MM.1S (cell line): ENCODE measurements around the gene NLRP9.

Source experiments
- DNase-seq: peaks from one replicate; pipeline ENCODE4 v3.0.0-alpha.2; 2015
- H2AFZ ChIP-seq: fragments of 300-600 bp; sonication (generic); 2 replicates; pipeline ENCODE4 v1.6.0; 2016; ENCODE audit warnings: antibody characterized with exemption, low read length
- H3F3A ChIP-seq: fragments of 300-600 bp; sonication (generic); 2 replicates; pipeline ENCODE4 v1.6.1; 2016; ENCODE audit warnings: mild to moderate bottlenecking, antibody characterized with exemption, low read length, moderate library complexity, mixed read lengths; ENCODE audit not compliant: insufficient read depth
- H3K27ac ChIP-seq: fragments of 300-600 bp; sonication (generic); 2 replicates; pipeline ENCODE4 v1.5.1; 2016; ENCODE audit warnings: mild to moderate bottlenecking, low read length
- H3K27me3 ChIP-seq: fragments of 300-600 bp; sonication (generic); replicated peaks from 2 replicates; pipeline ENCODE4 v1.6.0; 2016; ENCODE audit warnings: low read length; ENCODE audit not compliant: insufficient read depth
- H3K36me3 ChIP-seq: fragments of 300-600 bp; sonication (generic); replicated peaks from 2 replicates; pipeline ENCODE4 v1.6.1; 2016; ENCODE audit warnings: mild to moderate bottlenecking, low read length, mixed read lengths; ENCODE audit not compliant: insufficient read depth
- H3K4me1 ChIP-seq: fragments of 300-600 bp; sonication (generic); 2 replicates; pipeline ENCODE4 v1.6.1; 2016; ENCODE audit warnings: low read length, mixed read lengths
- H3K4me2 ChIP-seq: fragments of 300-600 bp; sonication (generic); 2 replicates; pipeline ENCODE4 v1.6.0; 2016; ENCODE audit warnings: low read depth, low read length
- H3K4me3 ChIP-seq: fragments of 300-600 bp; sonication (generic); 2 replicates; pipeline ENCODE4 v1.5.1; 2016; ENCODE audit warnings: low read length, mixed read lengths
- H3K79me2 ChIP-seq: fragments of 300-600 bp; sonication (generic); 2 replicates; pipeline ENCODE4 v1.6.1; 2016; ENCODE audit warnings: mixed run types, low read length, mixed read lengths
- H3K9ac ChIP-seq: fragments of 300-600 bp; sonication (generic); 2 replicates; pipeline ENCODE4 v1.6.1; 2016; ENCODE audit warnings: low read length, mixed read lengths
- H3K9me2 ChIP-seq: fragments of 300-600 bp; sonication (generic); replicated peaks from 2 replicates; pipeline ENCODE4 v1.6.1; 2016; ENCODE audit warnings: mild to moderate bottlenecking, low read length, mixed read lengths; ENCODE audit not compliant: insufficient read depth
- H3K9me3 ChIP-seq: fragments of 300-600 bp; sonication (generic); replicated peaks from 2 replicates; pipeline ENCODE4 v1.6.1; 2016; ENCODE audit warnings: mild to moderate bottlenecking, low read length, mixed read lengths; ENCODE audit not compliant: insufficient read depth
- H4K20me1 ChIP-seq: fragments of 300-600 bp; sonication (generic); 2 replicates; pipeline ENCODE4 v1.6.1; 2016; ENCODE audit warnings: mild to moderate bottlenecking, low read length, moderate library complexity, mixed read lengths; ENCODE audit not compliant: insufficient read depth
- EZH2 ChIP-seq: fragments of 300-600 bp; sonication (generic); optimal IDR thresholded peaks from 2 replicates; pipeline ENCODE3; 2017; ENCODE audit warnings: low read depth, mild to moderate bottlenecking, antibody characterized with exemption, low read length, mixed read lengths
- EZH2phosphoT487 ChIP-seq: fragments of 300-600 bp; sonication (generic); IDR thresholded peaks from 2 replicates; pipeline ENCODE4 v1.6.1; 2018; ENCODE audit warnings: antibody characterized with exemption, low read length
- TF ChIP-seq, protein P1 (sequence below): fragments of 300-600 bp; sonication (generic); IDR thresholded peaks from 2 replicates; pipeline ENCODE4 v1.5.1; 2016; ENCODE audit warnings: antibody characterized with exemption, low read length, mixed read lengths

The NLRP9 gene

DNA sequence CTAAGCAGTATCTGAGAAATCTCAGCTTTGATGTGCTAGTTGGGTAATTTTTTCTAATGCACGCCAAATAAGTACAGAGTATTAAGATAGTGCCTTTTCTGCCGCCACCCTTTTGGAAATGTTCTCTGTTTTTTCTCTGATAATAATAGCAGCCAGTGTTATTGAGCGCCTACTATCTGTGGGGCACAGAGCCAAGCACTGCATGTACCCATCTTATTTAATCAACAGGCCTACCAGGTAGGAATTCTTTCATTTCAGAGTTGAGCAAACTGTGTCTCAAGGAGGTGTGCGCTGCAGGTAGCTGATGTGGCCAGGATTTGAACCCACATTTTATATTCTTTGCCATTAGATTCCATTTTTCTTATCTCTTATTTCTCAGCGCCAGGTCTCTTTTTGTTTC is 61.8 kb downstream of the NLRP9 start:
- H3K4me1 ChIP-seq = peaks cover 27% of the 10 kb centered on the region
- peaks cover 85% of the 10 kb centered on the region for H3K79me2 ChIP-seq
- H2AFZ ChIP-seq = no peak overlapping the region
- peak overlapping the region; percentile 55 for H3K4me2 ChIP-seq
- H4K20me1 ChIP-seq = peaks cover 2% of the 10 kb centered on the region; the same call in 1 of the 2 replicates
- no peaks in the 10 kb centered on the region for H3K9me2 ChIP-seq
- H3K27ac ChIP-seq = peak overlapping the region; percentile 87; the same call in 1 of the 2 replicates
- DNase-seq = no peak
- peak overlapping the region; percentile 85; the same call in 1 of the 2 replicates for H3K9ac ChIP-seq
- no peaks in the 10 kb centered on the region for H3K27me3 ChIP-seq
- peak overlapping the region; percentile 75 for H3K4me3 ChIP-seq
- no peaks in the 10 kb centered on the region for H3K9me3 ChIP-seq
- H3K36me3 ChIP-seq = peaks cover 5% of the 10 kb centered on the region; the same call in 1 of the 2 replicates
- TF ChIP-seq EZH2phosphoT487 (no peak), EZH2 (no peak)
- TF ChIP-seq, protein P1, sequence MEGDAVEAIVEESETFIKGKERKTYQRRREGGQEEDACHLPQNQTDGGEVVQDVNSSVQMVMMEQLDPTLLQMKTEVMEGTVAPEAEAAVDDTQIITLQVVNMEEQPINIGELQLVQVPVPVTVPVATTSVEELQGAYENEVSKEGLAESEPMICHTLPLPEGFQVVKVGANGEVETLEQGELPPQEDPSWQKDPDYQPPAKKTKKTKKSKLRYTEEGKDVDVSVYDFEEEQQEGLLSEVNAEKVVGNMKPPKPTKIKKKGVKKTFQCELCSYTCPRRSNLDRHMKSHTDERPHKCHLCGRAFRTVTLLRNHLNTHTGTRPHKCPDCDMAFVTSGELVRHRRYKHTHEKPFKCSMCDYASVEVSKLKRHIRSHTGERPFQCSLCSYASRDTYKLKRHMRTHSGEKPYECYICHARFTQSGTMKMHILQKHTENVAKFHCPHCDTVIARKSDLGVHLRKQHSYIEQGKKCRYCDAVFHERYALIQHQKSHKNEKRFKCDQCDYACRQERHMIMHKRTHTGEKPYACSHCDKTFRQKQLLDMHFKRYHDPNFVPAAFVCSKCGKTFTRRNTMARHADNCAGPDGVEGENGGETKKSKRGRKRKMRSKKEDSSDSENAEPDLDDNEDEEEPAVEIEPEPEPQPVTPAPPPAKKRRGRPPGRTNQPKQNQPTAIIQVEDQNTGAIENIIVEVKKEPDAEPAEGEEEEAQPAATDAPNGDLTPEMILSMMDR = no peak
- peaks cover 41% of the 10 kb centered on the region for H3F3A ChIP-seq

DNA sequence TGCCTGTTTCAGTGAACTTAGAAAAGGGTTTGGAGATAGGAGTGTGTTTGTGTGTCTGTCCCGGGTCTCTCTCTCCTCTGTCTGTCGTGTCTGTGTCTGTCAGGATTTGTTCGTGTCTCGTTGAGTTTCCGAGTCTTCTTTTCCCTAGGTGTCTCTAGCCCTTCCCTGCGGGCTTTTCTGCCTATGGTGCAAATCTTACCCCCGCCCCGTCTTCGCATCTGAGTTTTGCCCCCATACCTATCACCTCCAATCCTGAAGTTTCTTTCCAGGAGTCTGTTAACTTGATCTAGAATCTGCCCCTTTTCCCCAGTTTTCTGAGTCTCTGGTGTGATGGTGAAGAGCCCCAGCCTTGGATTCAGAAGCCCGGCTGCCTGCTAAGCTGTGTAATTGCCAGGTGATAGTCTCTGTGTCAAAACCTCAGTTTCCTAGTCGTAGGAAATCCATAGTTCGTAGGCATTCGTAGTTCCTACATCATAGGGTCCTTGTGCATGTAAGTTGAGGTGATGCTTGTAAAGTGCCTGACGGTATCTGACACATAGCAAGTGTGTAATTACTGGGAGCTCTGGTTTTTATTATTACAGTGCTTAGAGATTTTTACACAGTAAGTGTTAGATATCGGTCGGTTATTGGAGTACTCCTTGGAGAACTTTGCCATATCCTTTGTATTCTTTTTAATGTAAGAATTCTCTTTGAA is 62.4 kb downstream of the NLRP9 start:
- H3K4me2 ChIP-seq = peak overlapping the region; percentile 55
- H3K4me3 ChIP-seq = peak overlapping the region; percentile 75
- H3K79me2 ChIP-seq = peaks cover 85% of the 10 kb centered on the region
- H3K36me3 ChIP-seq = peaks cover 5% of the 10 kb centered on the region; the same call in 1 of the 2 replicates
- peak overlapping the region; percentile 85 for H3K9ac ChIP-seq
- peak overlapping the region; percentile 87 for H3K27ac ChIP-seq
- DNase-seq = peak; percentile 19
- H4K20me1 ChIP-seq = peaks cover 6% of the 10 kb centered on the region
- H3F3A ChIP-seq = peaks cover 41% of the 10 kb centered on the region
- no peak for TF ChIP-seq EZH2
- TF ChIP-seq EZH2phosphoT487 = no peak
- TF ChIP-seq, protein P1 = no peak
- no peaks in the 10 kb centered on the region for H3K9me3 ChIP-seq
- H3K27me3 ChIP-seq = no peaks in the 10 kb centered on the region
- no peaks in the 10 kb centered on the region for H3K9me2 ChIP-seq
- no peak overlapping the region for H2AFZ ChIP-seq
- peaks cover 27% of the 10 kb centered on the region for H3K4me1 ChIP-seq

DNA sequence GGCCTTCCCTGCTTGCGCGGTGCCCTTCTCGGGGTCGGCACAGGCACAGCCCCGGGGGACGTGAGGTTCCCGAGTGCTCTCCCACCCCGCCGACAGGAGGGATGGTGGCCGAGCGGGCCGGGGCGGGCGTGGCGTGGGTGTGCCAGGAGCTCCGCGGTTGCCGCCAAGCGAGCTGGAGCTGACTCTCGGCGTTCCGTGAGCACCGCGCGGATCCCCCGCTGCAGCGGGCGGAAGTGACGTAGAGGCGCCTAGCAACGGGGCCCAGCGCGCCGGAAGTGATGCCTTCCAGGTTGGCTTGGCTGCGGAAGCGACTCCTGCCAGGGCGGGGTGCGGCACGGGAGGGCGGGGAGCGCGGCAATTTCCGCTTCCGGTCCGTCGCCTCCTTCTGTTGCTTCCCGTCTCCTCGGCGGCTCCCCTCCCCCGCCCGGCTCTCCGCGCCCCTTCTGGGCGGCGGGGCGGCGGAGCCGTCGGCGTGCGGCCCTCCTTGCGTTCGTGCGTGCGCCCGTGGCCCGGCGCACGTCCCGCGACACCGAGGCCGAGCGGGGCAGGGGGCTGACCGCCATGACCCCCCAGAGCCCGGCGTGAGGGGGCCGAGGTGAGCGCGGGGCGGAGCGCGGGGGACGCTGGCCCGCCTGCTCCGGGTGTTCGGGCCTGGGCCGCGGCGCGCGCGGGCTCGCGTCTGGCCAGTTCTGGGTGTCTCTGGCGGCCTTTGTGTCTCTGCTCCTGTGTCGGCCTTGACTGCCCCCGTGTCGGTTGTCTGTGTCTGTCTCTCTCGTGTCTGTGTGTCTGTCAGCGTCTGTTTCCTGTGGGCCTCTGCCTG is 63.2 kb downstream of the NLRP9 start, which contains the start of gene EPN1:
EPN1 (plus strand) TSS at position 386 of the 820 bp plus-strand sequence. CDS start 3,402 bp downstream, outside the sequence.
- H3K36me3 ChIP-seq = peaks cover 9% of the 10 kb centered on the region

More for the DNA sequence above, 63.2 kb downstream of the NLRP9 start, which contains the start of gene EPN1:
- Histone ChIP-seq H3F3A (peaks cover 47% of the 10 kb centered on the region), H3K27me3 (no peaks in the 10 kb centered on the region), H3K4me2 (peak within 1 kb of the TSS; percentile 64), H3K9ac (peak within 1 kb of the TSS; percentile 85), H2AFZ (no peak within 1 kb of the TSS), H3K4me3 (peak within 1 kb of the TSS; percentile 75), H3K27ac (peak within 1 kb of the TSS; percentile 87), H3K79me2 (peaks cover 85% of the 10 kb centered on the region), H3K9me2 (no peaks in the 10 kb centered on the region), H3K4me1 (peaks cover 27% of the 10 kb centered on the region), H3K9me3 (no peaks in the 10 kb centered on the region), H4K20me1 (peaks cover 14% of the 10 kb centered on the region)
- DNase-seq = peak; percentile 99
- TF ChIP-seq, protein P1 = no peak
- no peak for TF ChIP-seq EZH2
- TF ChIP-seq EZH2phosphoT487 = no peak
